ENCODE data around the gene PDIA5.
"Not testable (repeated sequence)": the region's sequence is repeated elsewhere in the genome, so short reads cannot be mapped to it uniquely, and the experiment has no call there.

The PDIA5 gene

DNA sequence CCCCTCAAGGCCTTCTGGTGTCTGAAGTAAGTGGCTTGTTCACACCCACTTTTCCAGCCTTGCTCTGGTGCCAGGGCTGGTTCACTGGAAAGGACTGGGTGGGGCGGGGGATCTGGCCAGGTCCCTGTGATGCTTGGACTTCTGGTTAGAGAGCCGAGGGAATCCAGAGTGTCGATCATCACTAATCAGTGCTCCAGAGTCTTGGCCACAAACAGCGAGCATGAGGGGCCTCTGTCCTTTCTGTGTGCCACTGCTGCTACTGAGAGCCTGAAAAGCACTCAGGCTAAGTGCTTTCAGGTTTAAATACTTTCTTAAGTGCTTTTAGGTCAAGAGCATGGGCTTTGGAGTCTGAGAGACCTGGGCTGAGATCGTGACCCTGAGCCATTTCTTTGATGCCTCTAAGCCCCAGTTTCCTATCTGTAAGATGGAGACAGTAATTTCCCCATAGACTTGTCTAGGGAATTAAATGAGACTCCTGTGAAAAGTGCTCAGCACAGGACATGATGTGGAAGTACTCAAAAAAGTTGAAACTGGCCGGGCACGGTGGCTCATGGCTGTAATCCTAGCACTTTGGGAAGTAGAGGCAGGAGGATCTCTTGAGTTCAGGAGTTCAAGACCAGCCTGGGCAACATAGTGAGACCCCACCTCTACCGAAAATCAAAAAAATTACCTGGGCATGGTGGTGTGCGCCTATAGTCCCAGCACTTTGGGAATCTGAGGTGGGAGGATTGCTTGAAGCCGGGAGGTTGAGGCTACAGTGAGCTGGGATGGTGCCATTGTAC lies 81.1 kb downstream of the PDIA5 start:
- no peak for DNase-seq

DNA sequence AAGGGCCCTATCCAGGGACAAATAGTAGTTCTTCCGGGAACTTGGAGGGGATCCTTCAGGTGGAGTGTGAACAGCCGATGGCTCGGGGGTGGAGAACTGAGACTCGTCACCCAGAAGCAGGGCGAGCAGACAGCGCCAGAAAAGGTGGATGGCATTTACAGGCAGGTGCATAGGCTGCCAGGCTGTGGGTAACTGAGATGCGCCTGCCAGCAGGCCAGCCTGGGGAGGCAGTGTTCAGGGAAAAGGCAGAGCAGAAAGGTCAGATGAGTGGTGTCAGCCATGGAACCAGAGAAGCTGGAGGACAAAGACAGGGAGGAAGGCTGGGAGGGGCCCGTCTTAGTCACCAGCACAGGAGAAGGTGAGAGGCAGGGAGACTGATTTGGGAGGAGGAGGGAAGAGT lies 81.9 kb downstream of the PDIA5 start:
- DNase-seq = peak in 12 of 56 donors; percentile 13 to 75 (median 48)

DNA sequence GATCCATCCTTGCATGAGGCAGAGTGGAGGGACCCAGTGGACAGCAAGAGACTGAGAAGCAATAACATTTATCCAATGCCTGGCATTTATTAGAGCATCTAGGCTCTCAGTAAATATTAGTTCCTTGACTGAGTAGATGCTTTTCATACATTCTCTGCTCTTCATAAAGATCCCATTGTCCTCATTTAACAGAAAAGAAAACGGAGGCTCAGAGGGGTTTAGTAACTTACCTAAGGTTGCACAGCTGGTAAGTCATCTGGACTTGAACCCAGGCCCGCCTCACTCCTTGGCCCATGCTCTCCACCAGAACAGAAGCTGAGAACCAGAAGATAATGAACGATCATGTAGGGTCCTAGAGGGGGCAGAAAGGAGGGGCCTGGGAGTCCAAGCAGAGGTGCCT lies 82.7 kb downstream of the PDIA5 start:
- no peak for DNase-seq

DNA sequence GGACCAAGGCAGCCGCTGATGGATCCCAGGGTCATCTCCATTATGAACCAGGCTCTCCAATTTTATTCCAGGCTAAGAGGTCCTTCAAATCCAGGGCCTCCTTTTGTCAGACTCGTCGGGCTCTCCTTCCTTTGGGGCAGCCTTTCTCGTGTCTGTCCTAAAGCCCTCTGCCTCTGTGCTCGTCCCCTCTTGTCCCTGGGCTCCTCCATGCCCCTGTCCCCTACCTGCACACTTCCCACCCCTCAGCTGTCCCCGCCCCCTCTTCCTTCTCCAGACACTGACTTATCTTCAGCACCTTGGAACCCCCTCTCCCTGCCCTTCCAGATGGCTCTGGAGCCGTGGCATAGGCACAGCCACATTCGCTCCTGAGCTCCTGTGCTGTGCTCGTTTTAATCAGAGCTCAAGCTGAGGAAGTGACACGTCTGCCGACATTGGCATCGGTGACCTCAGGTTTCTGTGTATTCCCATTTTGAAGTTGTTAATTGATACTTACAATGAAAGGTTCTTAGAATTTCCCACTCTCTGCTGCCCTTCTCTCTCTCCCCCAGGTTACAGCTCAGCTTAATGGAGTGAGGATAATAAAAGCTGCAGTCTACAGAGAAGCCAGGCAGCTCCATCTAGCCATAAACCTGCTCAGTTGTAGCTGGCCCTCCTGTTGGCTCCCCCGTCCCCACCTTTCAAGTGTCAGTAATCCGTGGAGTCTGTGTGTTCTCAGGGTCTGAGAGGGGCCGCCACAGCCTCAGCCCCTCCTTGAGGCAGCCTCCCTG lies 83.8 kb downstream of the PDIA5 start:
- no peak for DNase-seq

DNA sequence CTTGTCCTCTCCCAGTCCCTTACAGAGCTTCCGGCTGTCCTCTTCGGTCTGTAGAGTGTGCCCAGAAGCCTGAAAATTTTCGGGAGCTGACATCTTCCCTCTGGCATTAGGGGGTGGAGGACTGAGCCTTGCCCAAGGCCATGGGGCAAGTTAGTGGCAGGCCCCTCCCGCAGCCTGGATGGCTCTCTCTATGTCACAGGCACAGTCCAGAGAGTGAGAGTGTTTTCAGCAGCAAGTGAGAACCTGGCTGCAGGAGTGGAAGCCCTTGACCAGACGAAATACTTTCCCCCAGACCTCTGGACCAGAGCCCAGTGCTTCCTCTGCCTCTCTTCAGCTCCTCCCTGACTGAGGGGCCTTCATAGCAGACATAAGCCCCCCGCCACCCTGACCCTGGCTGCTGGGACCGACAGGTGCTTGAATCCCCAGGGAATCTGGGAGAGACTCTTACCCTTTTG lies 84.5 kb downstream of the PDIA5 start:
- no peak for DNase-seq

DNA sequence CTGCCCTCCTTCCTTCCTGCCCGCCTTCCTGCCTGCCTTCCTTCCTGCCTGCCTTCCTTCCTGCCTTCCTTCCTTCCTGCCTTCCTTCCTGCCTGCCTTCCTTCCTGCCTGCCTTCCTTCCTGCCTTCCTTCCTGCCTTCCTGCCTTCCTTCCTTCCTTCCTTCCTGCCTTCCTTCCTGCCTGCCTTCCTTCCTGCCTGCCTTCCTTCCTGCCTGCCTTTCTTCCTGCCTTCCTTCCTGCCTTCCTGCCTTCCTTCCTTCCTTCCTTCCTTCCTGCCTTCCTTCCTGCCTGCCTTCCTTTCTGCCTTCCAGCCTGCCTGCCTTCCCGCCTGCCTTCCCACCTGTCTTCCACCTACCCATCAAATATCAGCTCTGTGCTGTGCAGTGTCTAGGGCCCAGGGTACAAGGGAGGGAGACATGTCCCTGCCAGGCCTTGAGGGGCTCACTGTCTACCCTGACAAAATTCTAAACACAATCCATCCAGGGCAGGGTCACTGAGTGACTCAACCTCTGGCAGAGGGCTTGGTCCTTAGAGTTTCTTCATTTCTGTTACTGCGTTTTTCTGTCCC lies 85.1 kb downstream of the PDIA5 start:
- not testable (repeated sequence) for DNase-seq

DNA sequence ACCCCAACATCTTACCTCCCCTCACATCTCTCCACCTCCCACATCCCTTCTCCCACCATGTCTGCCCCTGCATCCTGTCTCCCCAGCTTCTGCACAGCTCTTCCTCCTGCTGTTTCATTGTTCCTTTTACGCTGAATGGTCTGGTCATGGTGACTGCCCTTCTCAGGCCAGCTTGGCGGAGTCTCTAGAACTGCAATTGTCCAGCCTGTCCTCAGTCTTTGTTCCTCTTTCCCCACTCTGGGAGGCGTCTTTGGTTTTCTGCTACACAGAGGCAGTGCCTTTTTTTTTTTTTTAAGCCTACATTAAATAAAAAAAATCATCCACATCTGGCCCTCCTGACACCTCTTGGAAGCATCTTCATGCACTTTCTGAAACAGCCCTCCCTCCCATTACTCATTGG lies 85.9 kb downstream of the PDIA5 start:
- DNase-seq = peak in 2 of 56 donors; percentile 28 to 32

DNA sequence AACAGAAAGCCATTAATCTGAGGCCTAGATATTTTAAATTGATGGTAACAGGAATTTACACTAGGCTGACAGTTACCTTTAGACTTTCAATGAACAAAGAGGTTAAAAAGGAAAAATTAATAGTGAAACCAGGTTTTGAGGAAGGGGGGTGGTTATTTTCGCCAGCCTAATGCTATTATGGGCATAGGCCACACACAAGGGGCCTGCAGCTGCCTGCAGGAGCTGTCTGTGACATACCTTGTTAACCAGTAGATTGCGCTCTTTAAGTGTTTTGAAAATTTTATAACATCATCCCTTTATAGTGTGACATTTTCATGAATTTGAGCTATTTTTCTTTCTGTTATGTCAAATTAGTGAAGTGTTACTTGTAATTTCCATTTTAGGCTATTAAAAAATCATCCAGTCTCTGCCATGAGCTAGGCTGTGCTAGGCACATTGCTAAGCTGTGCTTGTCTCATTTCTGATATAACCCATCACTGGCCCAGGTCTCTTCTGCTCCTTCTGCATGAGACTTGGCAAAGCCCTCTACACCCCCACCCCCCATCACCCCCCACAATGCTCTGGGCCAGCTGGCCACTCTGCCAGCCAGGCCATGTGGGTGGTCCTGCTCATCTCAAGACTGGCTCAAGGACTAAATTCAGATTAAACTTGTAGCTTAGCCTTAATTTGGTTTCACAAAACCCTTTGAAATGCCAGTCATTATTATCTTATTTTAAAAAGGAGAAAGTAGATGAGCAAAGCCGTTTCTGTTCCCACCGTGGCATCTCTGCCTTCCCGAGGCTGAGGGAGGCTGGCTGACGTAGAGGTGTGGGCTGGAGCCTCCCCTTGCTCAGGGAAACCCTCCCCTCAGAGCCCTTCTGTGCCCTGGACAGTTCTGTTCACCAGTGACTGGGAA lies 86.5 kb downstream of the PDIA5 start:
- DNase-seq = no peak

DNA sequence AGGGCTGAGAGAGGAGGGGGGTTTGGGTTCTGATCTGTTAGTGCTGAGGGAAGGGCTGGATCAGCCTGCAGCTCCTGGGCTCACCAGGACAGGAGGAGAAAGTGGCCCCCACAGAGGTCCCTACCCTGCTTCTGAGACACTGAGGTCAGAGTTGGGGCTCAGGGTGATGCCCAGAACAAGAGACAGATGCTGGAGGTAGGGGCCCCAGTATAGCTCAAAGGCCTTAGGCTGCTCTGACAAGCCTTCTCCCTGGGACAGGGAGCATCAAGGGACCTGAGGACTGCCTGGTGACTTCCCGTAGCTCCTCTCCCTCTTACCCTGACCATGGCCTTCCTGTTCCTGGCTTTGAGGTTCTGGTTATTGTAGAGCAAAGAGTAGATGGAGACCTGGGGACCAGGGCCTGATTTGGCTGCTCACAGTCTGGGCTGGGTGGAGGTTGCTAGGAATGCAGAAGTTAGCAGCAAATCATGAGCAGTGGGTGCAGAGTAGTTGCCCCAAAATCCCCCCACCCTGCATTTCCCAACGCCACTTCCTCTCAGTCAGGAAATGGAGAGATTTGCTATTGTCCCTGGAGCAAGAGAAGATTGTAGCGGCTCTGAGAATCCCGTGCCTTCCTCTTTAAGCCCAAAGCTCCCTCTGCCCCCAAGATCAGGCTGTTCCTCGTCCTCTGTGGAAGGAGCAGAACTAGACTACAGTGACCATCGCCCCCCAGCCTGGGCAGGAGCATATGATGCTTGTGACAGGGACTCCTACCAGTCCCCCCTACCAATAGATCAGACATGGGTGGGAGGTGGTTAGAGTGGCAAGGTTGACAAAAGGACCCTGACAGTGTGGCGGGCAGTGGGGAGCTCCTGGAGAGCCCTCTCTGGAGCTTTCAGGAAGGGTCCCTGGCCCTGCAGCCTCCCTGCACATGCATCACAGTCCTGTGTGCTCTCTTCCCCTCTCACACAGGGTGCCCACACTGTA lies 87.5 kb downstream of the PDIA5 start:
- peak in 1 of 56 donors; percentile 9 for DNase-seq

DNA sequence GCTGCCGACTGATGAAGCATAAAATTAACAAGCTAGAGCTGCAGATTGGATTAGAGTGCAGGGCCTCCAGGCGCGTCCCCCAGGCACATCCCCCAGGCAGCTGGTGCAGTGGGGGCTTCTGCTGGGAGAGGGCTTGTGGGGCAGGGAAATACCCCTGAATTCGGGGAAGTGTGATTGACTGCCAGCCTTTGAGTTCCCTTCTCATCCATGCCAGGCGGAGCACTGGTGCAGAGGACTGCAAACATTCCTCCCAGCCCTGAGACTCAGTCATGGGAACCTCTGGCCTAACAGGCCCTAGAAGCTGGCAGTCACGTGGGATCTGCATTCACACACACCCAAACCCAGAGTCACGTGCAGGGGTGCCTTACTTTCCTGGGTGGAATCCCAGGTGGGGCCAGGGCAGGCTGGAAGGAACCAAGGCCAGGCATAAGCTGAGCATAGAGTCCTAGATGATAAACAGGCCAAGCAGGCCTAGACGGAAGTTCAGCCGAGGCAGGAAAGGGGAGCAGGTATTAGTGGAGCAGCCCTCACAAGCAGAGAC lies 88.7 kb downstream of the PDIA5 start:
- peak in 1 of 56 donors; percentile 34 for DNase-seq

DNA sequence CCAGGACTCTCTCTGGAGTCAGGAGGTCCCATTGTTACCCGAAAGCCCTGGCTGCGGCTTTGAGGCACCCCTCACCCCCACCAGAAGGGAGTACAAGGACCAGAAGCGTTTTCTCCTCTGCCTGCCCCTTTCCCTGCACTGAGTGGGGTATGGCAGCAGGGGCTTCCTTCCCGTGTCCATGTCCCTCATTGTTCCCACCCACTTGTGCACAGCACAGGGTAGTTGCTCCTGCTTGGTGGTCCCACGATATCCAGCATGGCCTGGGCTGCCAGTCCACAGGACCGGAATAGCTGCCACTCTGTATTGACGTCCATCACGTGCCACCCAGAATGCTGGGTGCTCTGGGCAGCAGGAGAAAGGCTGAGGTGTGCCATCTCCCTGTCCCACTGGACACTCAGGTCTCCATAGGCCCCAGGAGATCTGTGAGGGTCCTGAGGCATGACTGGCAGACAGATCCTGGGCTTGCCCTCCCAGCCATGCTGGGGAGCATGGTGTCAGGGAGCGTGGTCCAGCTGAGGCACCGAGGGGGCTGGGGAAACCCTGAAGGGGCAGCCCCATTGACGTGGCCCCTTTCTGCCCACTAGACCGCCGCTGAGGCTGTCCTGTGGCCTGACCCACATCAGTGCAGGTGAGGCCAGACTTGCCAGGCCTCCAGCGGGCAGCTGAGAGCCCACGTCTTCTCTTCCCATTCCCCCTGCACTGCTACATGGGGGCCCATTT lies 89.6 kb downstream of the PDIA5 start:
- no peak for DNase-seq

DNA sequence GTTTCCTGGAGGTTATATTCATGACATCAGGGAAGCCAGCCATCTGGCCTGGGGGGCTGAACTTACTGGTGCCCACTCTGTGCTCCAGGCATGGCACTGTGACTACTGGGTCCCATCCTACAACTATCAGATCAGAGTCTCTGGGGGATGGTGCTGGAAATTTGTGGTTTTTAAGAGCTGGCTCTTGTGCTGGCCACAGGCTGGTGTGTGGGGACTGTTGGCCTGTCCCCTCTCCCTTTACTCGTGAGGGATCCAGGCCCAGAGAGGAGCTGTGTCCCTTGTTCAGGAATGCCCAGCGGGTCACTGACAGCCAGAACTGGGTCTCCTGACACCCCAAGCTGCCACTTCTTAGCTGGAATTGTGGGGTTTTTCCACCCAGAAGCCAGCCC lies 90.4 kb downstream of the PDIA5 start:
- no peak for DNase-seq

DNA sequence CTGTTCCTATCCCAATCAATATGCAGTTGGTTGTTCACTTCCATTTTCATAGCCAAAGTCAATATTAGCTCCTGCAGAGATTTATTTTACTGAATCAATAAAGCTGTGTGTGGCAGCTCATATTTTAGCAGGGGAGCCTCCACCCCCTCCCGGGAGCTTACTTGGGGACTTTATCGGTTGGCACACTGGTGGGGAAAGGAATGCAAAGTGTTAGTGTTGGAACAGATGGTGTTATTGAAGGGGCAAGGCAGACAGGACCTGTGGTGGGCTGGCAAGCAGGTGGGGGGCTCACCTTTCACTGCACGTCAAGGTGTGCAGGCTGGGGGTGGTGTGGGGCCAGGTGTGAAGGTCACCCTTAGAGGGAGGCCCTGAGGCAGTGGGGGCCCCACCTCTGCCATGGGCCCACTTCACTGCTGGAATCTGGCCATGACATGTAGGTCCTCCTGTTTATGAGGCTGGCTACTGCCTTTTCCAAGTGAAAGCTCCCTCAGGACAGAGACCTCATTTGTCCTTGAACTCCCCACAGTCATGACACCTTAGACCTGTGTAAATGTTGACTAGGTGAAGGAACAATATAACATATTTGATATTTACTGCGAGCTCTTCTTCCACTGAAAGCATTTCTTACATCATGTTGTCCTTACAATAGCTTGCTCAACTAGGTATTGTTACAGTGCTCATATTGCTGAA lies 90.9 kb downstream of the PDIA5 start:
- no peak for DNase-seq

DNA sequence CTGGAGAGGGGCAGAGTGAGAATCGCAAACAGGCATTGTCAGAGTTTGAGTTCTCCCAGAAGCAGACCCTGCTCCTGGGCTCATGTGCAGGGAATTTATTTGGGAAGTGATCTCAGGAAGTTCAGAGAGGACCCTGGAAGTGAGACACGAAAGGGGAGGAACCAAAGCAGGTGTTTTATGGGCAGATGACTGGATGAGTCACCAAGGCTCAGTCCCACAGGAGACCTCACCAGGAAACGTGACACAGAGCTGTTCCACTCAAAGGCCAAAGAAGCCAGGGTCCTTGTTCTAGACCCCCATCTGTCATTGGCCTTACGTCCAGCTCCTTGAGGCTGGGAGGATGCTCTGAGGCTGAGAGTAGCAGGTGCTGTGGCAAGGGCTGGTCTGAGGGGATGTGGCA lies 91.5 kb downstream of the PDIA5 start:
- no peak for DNase-seq

DNA sequence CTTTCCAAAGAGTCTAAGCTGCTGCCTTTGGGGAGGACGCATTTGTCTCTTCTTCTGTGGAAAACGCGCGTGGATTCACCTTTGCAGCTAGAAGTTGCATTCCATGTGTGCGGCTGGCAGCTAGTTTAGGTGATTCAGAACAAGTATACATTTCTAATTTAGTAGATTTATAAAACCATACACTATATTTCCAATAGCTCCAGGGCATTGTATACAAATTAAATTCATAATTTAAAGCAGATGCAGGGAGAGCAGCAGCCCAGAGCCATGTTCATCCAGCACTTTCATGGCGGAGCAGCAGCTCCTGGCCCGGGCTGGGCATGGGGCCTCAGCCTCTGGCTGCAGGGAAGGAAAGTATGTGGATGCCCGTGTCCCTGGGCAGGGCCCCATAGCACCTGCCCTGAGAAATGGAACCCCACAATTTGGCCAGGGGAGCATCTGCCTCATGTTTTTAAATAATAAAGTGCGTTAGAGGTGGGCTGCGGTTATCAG lies 92.1 kb downstream of the PDIA5 start:
- DNase-seq = no peak

DNA sequence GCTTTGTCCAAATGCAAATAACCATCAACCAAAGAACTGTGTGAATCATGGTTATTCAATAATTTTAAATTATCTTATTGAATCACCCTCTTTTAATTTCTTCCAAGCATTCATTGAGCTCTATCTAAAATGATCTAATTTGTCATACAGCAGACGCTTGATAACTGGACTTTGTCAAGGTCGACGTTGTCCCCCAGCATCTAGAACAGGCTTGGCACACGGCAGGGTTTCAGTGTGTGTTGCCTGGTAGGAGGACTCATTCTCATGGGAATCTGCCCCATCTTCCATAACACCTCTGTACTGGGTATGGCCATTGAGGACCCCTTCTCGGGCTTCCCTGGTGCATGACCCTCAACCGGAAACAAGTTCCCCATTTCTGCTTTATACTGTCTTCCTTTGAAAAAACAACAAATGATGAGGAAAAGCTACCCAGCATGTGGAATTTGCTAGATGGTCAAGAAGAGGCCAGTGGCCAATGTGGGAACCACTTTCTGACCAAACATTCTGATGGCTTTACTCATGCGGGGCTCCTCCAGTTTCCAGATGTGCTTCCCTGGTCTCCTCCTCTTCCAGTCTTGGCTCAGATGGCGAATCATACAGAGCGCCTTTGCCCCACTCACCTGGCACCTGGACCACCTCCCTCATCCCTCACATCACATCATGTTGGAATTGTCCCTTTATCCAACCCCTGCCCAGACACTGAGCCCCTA lies 93.3 kb downstream of the PDIA5 start:
- no peak for DNase-seq

DNA sequence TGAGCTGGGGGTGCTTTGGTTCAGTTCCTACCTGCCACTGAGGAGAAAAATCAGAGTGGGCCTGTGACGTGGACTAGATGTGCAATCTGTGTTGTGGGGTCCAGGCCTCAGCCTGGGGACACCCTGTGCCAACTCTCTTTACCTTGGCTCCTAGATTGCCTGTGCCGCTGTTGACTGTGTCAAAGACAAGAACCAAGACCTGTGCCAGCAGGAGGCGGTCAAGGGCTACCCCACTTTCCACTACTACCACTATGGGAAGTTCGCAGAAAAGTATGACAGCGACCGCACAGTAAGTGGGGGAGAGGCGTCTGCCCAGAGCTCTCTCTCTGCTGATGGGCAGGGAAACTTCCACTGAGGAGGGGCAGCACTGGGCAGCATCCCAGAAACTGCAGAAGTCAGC lies 94.3 kb downstream of the PDIA5 start:
- no peak for DNase-seq

DNA sequence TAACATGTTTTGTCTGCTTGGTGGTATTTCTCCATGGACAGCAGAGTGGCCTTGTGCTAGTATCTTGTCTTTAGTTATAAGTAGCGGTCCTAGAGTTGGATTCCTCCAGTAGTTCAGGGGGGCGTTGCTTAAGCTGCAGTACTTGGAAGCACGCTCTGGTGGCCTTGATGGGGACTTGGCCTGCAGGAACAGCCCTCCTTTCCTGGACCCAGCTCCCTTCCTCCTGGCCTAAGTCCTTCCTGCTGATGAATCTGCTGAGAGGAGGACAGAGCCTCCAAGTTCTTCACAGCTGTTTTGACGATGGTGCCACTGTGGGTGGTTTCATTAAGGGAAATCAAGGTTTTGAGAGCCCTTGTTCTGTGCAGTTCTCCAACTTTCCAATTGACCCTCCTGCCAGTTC lies 96.3 kb downstream of the PDIA5 start:
- no peak for DNase-seq
